HG03558 (cell line): Measurements from ENCODE around the gene LDAH.

Experiments
- ATAC-seq: cut with Tn5 transposase; IDR thresholded peaks from one replicate; pipeline ENCODE4 v1.9.1; 2021; ENCODE audit warnings: moderate number of reproducible peaks; ENCODE audit not compliant: unreplicated experiment; ENCODE audit errors: extremely low read depth

Gene LDAH

GRCh38 chr2:20689428-20690264, 133.3 kb downstream of the LDAH start:
- no peak for ATAC-seq

GRCh38 chr2:20687260-20687832, 135.6 kb downstream of the LDAH start:
- no peak for ATAC-seq

DNA sequence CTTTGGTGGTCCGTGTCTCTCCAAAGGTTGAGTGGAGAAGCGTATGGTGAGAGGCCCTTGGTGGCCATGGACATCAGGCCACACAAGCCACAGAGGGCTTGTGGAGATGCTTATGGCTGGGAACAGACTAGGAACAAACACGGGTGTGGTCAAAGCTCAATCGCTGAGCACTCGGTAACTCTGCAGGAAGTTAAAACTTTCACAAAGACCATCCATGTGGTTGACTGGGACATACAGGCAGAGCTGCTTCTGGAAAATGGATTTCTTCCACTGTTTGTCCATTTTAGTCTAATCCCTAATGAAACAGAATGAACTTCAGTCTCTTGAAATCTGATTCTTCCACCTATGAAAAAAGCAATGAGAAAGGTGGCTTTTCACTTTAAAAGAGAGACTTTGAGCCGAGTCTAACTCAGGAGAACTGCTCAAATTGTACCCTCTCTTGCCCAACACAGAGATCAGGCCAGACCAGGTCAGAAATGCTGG, 138.3 kb downstream of the LDAH start:
- no peak for ATAC-seq

DNA sequence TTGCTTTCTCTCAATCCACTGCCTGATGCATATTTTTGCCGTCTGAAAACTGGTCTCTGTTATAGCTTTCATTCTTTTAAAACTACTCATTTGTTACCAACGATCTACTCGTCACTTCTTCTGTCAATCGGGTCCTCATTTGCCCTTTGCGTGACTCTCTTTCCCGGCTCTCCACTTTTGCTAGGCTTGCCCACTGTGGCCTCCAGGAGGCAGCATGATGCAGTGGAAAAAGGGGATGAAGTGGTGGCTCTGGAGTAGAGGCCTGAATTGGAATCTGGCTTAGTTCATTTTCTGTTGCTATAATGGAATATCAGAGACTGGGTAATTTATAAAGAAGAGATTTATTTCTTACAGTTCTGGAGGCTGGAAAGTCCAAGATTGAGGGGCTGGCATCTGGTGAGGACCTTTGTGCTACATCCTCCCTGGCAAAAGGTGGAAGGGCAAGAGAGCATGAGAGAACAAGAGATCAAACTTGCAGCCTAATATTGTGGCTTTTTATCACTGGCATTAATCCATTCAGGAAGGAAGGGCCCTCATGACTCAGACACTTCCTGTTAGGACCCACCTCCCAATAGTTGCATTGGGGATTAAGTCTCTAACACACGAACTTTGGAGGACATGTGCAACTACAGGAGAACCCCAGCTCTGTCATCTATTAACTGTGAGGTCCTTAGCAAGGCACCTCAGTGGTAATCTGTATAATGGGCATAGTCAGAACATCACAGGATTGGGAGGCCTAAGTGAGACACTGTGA, 140.6 kb downstream of the LDAH start:
- no peak for ATAC-seq

DNA sequence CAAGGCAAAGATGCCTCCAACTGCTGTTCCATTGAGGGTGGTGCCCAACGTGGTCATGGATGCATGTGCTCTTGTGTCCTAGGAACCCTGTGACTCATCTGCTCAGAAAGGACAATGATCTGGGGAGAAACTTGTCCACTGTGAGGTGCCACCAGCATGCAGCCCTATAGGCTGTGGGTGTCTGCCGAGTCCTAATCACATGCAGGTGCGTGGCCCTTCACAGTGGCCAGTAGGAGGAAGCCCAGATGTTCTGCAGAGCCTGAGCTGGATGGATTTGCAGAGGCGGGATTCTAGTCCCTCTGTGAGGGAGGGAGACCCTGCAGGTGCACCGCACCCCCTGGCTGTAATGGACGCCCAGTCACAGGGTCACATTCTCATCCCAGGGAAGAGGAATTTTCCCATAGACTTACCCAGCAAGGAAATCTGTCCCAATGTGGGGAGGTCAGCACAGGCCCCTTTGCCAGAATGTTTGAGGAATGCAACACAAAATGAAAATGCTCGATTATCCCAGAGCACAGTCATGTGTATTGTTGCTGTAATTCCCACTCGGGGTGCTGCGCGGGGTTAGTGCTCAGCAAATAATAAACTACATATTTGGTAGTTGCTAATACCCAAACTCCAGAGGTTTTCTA, 142.0 kb downstream of the LDAH start:
- no peak for ATAC-seq

GRCh38 chr2:20678780-20679179, 144.1 kb downstream of the LDAH start:
- no peak for ATAC-seq

GRCh38 chr2:20678086-20678395, 144.9 kb downstream of the LDAH start:
- ATAC-seq = no peak

DNA sequence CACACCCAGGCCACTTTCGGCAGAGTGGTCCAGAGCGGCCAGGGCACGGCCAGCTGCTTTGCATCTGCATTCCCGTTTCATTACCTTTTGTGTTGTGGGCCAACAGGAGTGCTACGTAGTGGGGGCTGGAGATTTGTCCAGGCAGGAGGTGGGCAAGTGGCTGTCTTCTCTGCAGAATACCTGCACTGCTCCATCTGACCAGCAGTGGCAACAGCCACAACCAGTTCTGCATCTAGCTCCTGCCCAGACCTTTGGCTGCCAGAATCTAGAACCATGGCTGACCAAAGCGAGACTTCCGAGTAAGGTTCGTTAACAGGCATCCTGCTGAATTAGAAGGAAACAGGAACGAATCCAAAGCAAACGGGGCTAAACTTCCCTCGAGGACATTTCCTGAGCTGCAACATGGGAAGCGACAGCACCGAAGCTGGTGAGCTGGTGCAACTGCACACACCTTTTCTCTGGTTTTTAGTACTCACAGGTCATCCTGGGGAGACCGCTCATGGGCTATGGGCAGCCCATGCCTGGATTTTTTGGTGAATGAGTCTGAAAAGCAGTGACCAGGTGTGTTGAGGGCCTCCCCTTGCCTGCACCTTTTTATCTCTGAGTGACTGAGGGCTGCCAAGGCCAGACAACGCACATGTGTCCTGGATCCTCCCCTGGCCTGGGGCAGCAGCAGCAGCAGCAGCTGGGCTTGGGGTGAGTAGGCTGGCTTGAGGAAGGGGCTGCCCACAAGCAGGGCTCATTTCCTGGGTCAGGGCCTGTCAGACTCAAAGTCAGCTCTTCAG, 145.4 kb downstream of the LDAH start:
- no peak for ATAC-seq

DNA sequence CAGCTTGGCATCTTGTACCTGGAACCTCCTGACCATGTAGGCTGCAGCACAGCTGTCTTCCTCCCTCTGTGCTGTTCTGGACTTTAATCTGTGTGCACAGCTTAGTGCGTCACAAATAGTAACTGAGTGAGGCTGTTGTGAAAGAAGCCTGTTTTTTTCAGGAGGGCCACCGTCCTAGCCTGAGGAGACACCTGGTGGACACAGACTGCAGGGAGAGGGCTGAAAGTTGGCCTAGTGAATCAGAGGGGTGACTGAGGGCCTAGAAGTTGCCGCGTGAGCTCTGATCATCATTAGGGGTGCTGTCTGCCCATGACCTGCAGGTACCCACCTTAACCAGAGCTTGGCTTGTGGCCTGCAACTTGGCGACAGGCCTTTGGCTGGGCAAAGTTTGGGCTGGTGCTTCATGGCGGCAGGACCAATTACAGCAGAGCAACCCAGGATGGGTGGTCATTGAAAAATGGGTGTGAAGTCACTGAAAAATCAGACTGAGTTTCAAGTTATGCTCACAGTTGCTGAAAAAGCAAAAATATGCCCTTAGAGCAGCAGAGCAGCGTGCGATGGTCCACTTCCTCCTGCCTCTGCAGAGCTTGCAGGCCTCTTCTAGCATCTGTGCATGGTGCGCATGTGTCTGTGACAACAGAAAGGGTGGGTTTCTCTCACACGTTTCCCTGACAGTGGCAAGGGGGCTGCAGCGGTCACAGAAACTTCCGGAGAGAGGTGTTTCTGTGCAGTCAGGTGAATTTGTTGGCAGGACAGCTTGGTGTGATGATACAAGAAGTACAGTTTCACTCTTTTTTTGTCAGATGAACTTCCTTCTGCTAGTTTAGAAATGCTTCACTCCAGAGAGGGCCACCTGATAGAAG, 146.3 kb downstream of the LDAH start:
- peak; percentile 32 for ATAC-seq

GRCh38 chr2:20675701-20676352, 147.1 kb downstream of the LDAH start:
- peak; percentile 61 for ATAC-seq

- no peak for ATAC-seq
Measured at GRCh38 chr2:20674974-20675679, 147.8 kb downstream of the LDAH start.

GRCh38 chr2:20674309-20674965, 148.5 kb downstream of the LDAH start:
- no peak for ATAC-seq

GRCh38 chr2:20673686-20674308, 149.1 kb downstream of the LDAH start:
- no peak for ATAC-seq

GRCh38 chr2:20672201-20672951, 150.5 kb downstream of the LDAH start:
- ATAC-seq = no peak

DNA sequence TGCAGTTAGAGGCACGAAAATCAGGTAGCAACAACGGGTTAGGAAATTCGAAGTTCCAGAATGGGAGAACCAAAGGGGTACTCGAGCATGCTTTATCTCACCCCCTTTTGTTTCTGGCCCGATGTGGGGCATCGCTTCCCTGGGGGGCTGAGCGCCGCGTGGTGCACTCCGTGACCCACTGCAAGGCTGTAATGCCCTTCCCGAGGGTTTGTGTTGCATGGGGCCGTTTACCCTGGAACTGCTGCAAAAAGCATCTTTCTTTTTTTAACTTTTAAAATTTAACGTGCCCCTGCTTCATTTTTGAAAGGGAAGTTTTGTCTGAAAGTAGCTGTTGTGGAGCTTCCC, 151.2 kb downstream of the LDAH start:
- ATAC-seq = no peak

DNA sequence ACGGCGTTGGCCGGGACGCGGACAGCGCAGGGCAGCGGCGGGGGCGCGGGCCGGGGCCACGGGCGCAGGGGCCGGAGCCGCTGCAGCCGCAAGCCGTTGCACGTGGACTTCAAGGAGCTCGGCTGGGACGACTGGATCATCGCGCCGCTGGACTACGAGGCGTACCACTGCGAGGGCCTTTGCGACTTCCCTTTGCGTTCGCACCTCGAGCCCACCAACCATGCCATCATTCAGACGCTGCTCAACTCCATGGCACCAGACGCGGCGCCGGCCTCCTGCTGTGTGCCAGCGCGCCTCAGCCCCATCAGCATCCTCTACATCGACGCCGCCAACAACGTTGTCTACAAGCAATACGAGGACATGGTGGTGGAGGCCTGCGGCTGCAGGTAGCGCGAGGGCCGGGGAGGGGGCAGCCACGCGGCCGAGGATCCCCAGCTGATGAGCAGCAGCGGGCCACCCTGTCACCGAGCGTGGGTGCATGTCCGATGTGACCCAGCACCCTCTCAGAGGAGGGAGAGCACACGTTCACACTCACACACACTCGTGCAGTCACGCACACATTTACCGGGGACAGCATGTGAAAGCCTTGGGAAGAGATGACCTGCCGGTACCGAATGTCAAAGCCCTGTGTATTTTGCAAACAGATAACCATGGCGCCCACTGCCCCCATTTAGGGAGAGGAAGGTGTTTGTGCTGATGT, 151.7 kb downstream of the LDAH start:
- ATAC-seq = no peak
